HG03558 (cell line): Measurements from ENCODE around the gene ANO10.

Experiments
- ATAC-seq: cut with Tn5 transposase; IDR thresholded peaks from one replicate; pipeline ENCODE4 v1.9.1; 2021; ENCODE audit warnings: moderate number of reproducible peaks; ENCODE audit not compliant: unreplicated experiment; ENCODE audit errors: extremely low read depth

The ANO10 gene

DNA sequence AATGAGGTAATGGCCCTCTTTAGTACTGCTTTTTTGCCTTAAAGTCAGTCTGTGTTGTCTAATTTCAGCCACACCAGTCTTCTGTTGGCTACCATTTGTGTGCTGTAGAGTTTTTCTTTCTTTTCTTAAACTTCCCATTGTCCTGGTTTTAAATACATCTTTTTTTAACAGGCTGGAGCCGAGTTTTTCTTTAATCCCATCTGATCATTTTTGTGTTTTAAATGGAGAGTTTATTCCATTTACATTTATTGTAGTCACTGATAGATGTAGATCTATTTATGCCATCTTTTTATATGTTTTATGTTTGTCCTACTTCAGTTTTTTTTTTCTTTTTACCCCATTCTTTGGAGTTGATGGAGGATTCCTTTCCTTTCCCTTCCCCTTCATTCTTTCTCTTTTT lies 286.0 kb downstream of the ANO10 start:
- ATAC-seq, result no peak

- no peak for ATAC-seq
Measured at GRCh38 chr3:43334976-43335375, 286.8 kb downstream of the ANO10 start.

GRCh38 chr3:43331381-43331780 lies 290.4 kb downstream of the ANO10 start:
- ATAC-seq, result no peak

DNA sequence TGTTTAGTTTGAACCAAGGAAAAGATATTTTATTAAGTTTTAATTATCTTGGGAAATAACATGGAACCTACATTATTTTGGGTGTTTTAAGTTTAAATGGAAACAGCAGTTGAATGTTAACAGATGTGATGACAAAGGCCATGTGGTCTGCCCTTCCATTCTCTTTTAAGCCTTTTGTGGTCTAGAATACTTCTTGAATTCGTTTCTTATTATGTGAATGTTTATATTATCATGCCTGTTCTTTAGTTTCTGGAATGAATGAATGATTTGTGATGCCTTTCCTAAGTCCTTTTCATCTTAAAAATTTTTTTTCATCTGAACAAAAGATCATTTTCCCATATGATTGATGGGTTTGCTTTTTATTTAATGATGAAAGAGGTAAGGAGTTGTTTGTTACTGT lies 290.8 kb downstream of the ANO10 start:
- no peak for ATAC-seq

- ATAC-seq, result no peak
Measured at GRCh38 chr3:43328653-43329052, 293.2 kb downstream of the ANO10 start.

DNA sequence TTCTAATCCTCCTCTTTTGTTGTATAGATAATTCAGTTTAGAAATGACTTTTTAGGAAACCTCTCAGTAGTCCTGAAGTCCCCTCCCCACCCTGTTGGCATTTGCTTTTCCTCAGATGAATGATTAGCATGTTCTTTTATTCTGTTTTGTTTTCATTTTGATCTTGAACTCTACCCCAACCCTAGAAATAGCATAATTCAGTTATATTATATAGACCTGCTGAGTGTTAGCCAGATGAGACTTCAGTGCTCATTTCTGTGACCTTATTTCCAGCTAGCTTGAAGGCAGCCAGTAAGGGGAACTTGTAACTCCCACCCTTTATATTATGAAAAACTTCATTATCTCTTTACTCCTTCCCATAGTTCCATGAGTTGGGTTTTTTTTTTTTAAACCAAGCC lies 294.2 kb downstream of the ANO10 start:
- no peak for ATAC-seq

- no peak for ATAC-seq
Measured at GRCh38 chr3:43326891-43327581, 294.8 kb downstream of the ANO10 start.

DNA sequence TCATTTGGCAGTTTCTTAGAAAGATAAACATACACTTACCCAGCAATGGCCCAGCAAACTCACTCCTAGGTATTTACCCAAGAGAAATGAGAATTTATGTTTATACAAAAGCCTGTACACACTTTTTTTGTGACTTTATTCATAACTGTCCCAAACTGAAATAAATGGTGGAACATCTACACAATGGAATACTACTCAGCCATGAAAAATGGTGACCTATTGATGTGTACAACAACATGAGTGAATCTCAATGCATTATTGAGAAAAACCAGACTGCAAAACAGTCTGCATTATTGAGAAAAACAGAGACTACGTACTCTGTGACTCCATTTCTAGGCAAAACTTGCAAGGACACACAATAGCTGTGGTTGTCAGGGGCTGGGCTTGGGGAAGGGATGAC lies 298.3 kb downstream of the ANO10 start:
- no peak for ATAC-seq

DNA sequence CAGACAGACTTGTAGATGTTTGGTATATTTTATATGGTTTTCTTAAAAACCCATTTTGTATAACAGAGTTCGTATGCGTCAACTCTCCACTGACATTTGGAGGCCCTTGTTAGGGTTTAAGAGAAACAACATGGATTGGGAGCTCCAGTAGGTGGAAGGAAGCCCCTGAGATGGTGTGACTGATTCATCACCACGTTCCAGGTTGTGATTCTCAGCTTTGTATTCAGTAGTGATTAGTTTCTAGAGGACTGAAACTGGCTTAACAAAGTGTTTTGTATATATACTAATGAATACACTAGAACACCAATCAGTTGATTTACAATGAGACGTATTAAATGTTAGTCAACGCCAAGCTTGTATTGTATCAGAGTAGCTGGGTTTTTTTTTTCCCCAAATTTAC lies 301.5 kb downstream of the ANO10 start:
- no peak for ATAC-seq

DNA sequence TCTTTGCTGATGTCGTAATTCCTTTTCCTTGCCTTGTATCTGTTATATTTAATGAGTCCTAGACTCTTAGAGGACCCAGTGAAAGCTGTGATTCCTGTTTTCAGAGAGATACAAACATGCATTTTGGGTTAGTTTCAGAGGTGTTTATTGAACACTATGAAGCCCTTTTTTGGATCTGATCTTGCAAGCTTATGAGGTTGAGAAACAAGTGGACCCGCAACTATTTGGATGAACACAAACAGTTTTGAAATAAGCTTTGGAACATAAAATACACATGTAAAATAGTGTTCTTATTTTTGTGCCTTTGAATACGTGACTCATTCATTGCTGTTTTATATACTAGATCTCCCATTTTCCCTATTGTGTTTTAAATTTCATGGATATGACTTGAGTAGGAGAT lies 302.0 kb downstream of the ANO10 start:
- no peak for ATAC-seq

GRCh38 chr3:43319376-43319775 lies 302.4 kb downstream of the ANO10 start:
- no peak for ATAC-seq

DNA sequence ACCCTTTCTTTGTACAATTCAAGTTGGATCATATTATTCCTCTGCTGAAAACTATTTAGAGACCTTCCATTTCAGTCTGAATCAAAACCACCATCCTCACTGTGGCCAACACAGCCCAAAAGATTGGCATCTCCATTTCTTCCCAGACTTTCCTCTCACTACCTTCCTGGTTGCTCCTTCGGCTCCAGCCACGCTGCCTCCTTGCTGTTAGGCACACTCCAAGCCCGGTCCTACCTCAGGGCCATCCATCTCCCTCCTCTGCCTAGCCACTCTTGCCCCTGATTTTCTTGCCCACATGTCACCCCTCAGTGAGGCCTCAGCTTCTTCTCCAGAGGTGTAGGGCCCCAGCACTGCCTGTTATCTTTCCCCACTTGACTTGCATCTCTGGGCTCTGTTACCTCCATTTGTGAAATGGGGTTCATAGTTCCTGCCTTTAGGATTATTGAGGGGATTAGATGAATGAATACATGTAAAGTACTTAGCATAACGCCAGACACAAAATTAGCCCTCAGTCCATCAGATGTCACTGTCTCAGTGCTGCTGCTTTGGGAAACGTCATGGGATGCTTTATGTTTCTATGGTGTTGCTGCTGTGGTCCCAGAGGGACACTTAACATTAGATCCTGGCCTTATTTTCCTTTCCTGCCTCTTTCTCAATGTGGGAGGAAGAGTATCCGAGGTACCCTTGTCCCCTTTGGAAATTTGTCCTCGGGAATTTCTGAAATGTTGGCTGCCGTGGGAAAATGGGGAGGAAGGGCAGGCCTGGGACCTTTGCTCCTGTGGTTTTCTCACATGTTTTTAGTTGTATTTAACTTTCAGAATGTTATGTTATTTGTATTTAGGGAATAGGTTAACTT lies 304.1 kb downstream of the ANO10 start:
- ATAC-seq, result no peak

- no peak for ATAC-seq
Measured at GRCh38 chr3:43316783-43317460, 304.9 kb downstream of the ANO10 start.
